GM23338 (cell line): ENCODE data around the gene MYOCD. TPM values are rescaled to one million over a fixed set of nuclear protein-coding genes. Genes with fewer than 3 reads are reported as not detected.

ENCODE experiments used
- ATAC-seq: fragments of 200-7000 bp; cut with Tn5 transposase; 3 replicates; pipeline ENCODE4 v1.9.1; 2020
- DNase-seq: peaks from one replicate; pipeline ENCODE4 v3.0.0-alpha.2; 2015; ENCODE audit warnings: low spot score
- H2AFZ ChIP-seq: fragments of 200-600 bp; sonication (generic); 2 replicates; pipeline ENCODE4 v1.8.0; 2016; ENCODE audit warnings: antibody characterized with exemption, mild to moderate bottlenecking, moderate library complexity
- H3F3A ChIP-seq: fragments of 200-600 bp; sonication (generic); replicated peaks from 2 replicates; pipeline ENCODE4 v1.8.0; 2017; ENCODE audit warnings: antibody characterized with exemption, mixed run types, low read depth
- H3K27ac ChIP-seq: fragments of 200-600 bp; sonication (generic); 2 replicates; pipeline ENCODE4 v1.6.1; 2016; ENCODE audit warnings: low read depth
- H3K27me3 ChIP-seq: fragments of 200-600 bp; sonication (generic); 2 replicates; pipeline ENCODE4 v1.8.0; 2016; ENCODE audit warnings: mild to moderate bottlenecking, mixed run types, moderate library complexity; ENCODE audit not compliant: insufficient read depth
- H3K36me3 ChIP-seq: fragments of 200-600 bp; sonication (generic); 2 replicates; pipeline ENCODE4 v1.8.0; 2016; ENCODE audit warnings: mild to moderate bottlenecking; ENCODE audit not compliant: insufficient read depth
- H3K4me1 ChIP-seq: fragments of 200-600 bp; sonication (generic); 2 replicates; pipeline ENCODE4 v1.8.0; 2016; ENCODE audit warnings: mild to moderate bottlenecking, moderate library complexity; ENCODE audit not compliant: insufficient read depth
- H3K4me2 ChIP-seq: fragments of 200-600 bp; sonication (generic); 2 replicates; pipeline ENCODE4 v1.7.1; 2017; ENCODE audit warnings: mixed run types
- H3K4me3 ChIP-seq: fragments of 200-600 bp; sonication (generic); 2 replicates; pipeline ENCODE4 v1.6.1; 2016; ENCODE audit warnings: mixed run types
- H3K79me2 ChIP-seq: fragments of 200-600 bp; sonication (generic); replicated peaks from 2 replicates; pipeline ENCODE4 v1.8.0; 2017; ENCODE audit warnings: mild to moderate bottlenecking; ENCODE audit not compliant: insufficient read depth
- H3K9me2 ChIP-seq: fragments of 200-600 bp; sonication (generic); 2 replicates; pipeline ENCODE4 v1.8.0; 2017; ENCODE audit not compliant: insufficient read depth
- H4K20me1 ChIP-seq: fragments of 200-600 bp; sonication (generic); replicated peaks from 2 replicates; pipeline ENCODE4 v1.8.0; 2017; ENCODE audit warnings: mild to moderate bottlenecking; ENCODE audit not compliant: insufficient read depth
- H3K27ac Mint-ChIP-seq: 2 replicates; pipeline ENCODE4 v1.8.0; 2020; ENCODE audit warnings: inconsistent platforms, mild to moderate bottlenecking, moderate library complexity, mixed read lengths
- H3K27me3 Mint-ChIP-seq: 3 replicates; pipeline ENCODE4 v1.8.0; 2022; ENCODE audit warnings: low read depth, mild to moderate bottlenecking, moderate library complexity, mixed read lengths, inconsistent platforms; ENCODE audit not compliant: insufficient read depth, poor library complexity
- H3K36me3 Mint-ChIP-seq: 3 replicates; pipeline ENCODE4 v1.8.0; 2021; ENCODE audit warnings: low read depth, mild to moderate bottlenecking, inconsistent platforms, moderate library complexity, mixed read lengths
- H3K4me1 Mint-ChIP-seq: 3 replicates; pipeline ENCODE4 v1.8.0; 2020; ENCODE audit warnings: mild to moderate bottlenecking, inconsistent platforms, mixed read lengths
- H3K4me3 Mint-ChIP-seq: 3 replicates; pipeline ENCODE4 v1.8.0; 2021; ENCODE audit warnings: moderate library complexity, mild to moderate bottlenecking, inconsistent platforms, mixed read lengths
- H3K9me3 Mint-ChIP-seq: 3 replicates; pipeline ENCODE4 v1.8.0; 2020; ENCODE audit warnings: moderate library complexity, mild to moderate bottlenecking, inconsistent platforms, mixed read lengths
- CREB1 ChIP-seq: fragments of 250-450 bp; sonication (Bioruptor Pico); IDR thresholded peaks from 2 replicates; pipeline ENCODE4 v1.5.0; 2020; ENCODE audit warnings: low read depth, mild to moderate bottlenecking, moderate library complexity
- EZH2 ChIP-seq: fragments of 200-600 bp; sonication (generic); IDR thresholded peaks from one replicate; pipeline ENCODE4 v1.8.0; 2017; ENCODE audit warnings: antibody characterized with exemption, mild to moderate bottlenecking, low read depth; ENCODE audit not compliant: unreplicated experiment
- EZH2phosphoT487 ChIP-seq: fragments of 200-600 bp; sonication (generic); IDR thresholded peaks from one replicate; pipeline ENCODE4 v1.8.1; 2018; ENCODE audit warnings: antibody characterized with exemption; ENCODE audit not compliant: unreplicated experiment
- JUNB ChIP-seq: IDR thresholded peaks from one replicate; pipeline ENCODE4 v1.6.1; 2016; ENCODE audit warnings: antibody characterized with exemption; ENCODE audit not compliant: unreplicated experiment
- NANOG ChIP-seq: IDR thresholded peaks from 2 replicates; pipeline ENCODE4 v1.6.1; 2016; ENCODE audit warnings: antibody characterized with exemption, borderline replicate concordance
- POLR2AphosphoS5 ChIP-seq: IDR thresholded peaks from 2 replicates; pipeline ENCODE4 v1.6.1; 2016; ENCODE audit warnings: antibody characterized with exemption, low read depth
- REST ChIP-seq: IDR thresholded peaks from one replicate; pipeline ENCODE4 v1.6.1; 2018; ENCODE audit warnings: antibody characterized with exemption; ENCODE audit not compliant: unreplicated experiment
- STAT1 ChIP-seq: IDR thresholded peaks from one replicate; pipeline ENCODE4 v1.6.1; 2016; ENCODE audit warnings: antibody characterized with exemption; ENCODE audit not compliant: unreplicated experiment
- ZNF114 ChIP-seq: fragments of 250-450 bp; sonication (Bioruptor Pico); IDR thresholded peaks from 2 replicates; pipeline ENCODE4 v1.5.0; 2020; ENCODE audit warnings: mild to moderate bottlenecking, moderate library complexity
- ZNF331 ChIP-seq: fragments of 250-450 bp; sonication (Bioruptor Pico); IDR thresholded peaks from 2 replicates; pipeline ENCODE4 v1.5.0; 2020; ENCODE audit warnings: low read depth, mild to moderate bottlenecking, moderate library complexity
- ZNF462 ChIP-seq: fragments of 250-450 bp; sonication (Bioruptor Pico); IDR thresholded peaks from 2 replicates; pipeline ENCODE4 v1.5.0; 2020; ENCODE audit warnings: mild to moderate bottlenecking, moderate library complexity
- polyA plus RNA-seq: library from polyadenylated mRNA; unstranded; fragments of >200 nt; fragmentation: Nextera tagmentation; extraction: Ambion mirVana; gene quantifications from 2 replicates; pipeline ENCODE4 v1.2.1, GENCODE V29; 2016
- total RNA-seq: library from RNA; depleted of rRNA; stranded (reverse); fragments of >200 nt; shearing (Covaris generic); gene quantifications from 2 replicates; pipeline ENCODE4 v1.2.3, GENCODE V29; 2014
- TF ChIP-seq, protein P1 (sequence below), 2 experiments: fragments of 200-600 bp in 1 of 2; sonication (generic) in 1 of 2; conservative IDR thresholded peaks; 2 replicates each; pipeline versions ENCODE4 v1.5.1 to v1.6.1; 2016 to 2017; ENCODE audit warnings: antibody characterized with exemption in 2 of 2, low read depth in 2 of 2, mild to moderate bottlenecking in 2 of 2, moderate library complexity in 1 of 2
- TF ChIP-seq, protein P2 (sequence below): IDR thresholded peaks from 2 replicates; pipeline ENCODE4 v1.6.1; 2016; ENCODE audit warnings: antibody characterized with exemption

MYOCD gene
- total and polyA plus RNA-seq, 2 experiments from 2014 or later, result 0.80 to 2.4 TPM

GRCh38 chr17:12706070-12706469 is 40.4 kb downstream of the MYOCD start:
- H3K79me2 ChIP-seq, result no peaks in the 10 kb centered on the region
- Mint-ChIP-seq H3K27me3 (no peaks in the 10 kb centered on the region), H3K4me3 (no peak overlapping the region), H3K36me3 (no peaks in the 10 kb centered on the region), H3K9me3 (no peaks in the 10 kb centered on the region), H3K4me1 (peaks cover 8% of the 10 kb centered on the region; the same call in 2 of the 3 replicates), H3K27ac (no peak overlapping the region)
- no peaks in the 10 kb centered on the region for H3F3A ChIP-seq
- H3K9me2 ChIP-seq, result no peaks in the 10 kb centered on the region
- no peak for DNase-seq
- H3K27ac ChIP-seq, result no peak overlapping the region
- no peak for TF ChIP-seq EZH2phosphoT487
- TF ChIP-seq, protein P1, sequence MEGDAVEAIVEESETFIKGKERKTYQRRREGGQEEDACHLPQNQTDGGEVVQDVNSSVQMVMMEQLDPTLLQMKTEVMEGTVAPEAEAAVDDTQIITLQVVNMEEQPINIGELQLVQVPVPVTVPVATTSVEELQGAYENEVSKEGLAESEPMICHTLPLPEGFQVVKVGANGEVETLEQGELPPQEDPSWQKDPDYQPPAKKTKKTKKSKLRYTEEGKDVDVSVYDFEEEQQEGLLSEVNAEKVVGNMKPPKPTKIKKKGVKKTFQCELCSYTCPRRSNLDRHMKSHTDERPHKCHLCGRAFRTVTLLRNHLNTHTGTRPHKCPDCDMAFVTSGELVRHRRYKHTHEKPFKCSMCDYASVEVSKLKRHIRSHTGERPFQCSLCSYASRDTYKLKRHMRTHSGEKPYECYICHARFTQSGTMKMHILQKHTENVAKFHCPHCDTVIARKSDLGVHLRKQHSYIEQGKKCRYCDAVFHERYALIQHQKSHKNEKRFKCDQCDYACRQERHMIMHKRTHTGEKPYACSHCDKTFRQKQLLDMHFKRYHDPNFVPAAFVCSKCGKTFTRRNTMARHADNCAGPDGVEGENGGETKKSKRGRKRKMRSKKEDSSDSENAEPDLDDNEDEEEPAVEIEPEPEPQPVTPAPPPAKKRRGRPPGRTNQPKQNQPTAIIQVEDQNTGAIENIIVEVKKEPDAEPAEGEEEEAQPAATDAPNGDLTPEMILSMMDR (conservative IDR thresholded peaks at IDR 0.05; ENCODE audit: low read depth in 2 of 2), result no peak
- TF ChIP-seq ZNF331 (CRISPR knock-in tag), result no peak
- TF ChIP-seq ZNF114 (CRISPR knock-in tag), result no peak
- no peak for TF ChIP-seq ZNF462 (CRISPR knock-in tag)
- no peak for TF ChIP-seq REST
- TF ChIP-seq POLR2AphosphoS5, result no peak
- no peak for TF ChIP-seq STAT1
- TF ChIP-seq JUNB, result no peak
- no peak for TF ChIP-seq CREB1 (CRISPR knock-in tag)
- TF ChIP-seq EZH2, result no peak
- no peak for TF ChIP-seq NANOG
- TF ChIP-seq, protein P2, sequence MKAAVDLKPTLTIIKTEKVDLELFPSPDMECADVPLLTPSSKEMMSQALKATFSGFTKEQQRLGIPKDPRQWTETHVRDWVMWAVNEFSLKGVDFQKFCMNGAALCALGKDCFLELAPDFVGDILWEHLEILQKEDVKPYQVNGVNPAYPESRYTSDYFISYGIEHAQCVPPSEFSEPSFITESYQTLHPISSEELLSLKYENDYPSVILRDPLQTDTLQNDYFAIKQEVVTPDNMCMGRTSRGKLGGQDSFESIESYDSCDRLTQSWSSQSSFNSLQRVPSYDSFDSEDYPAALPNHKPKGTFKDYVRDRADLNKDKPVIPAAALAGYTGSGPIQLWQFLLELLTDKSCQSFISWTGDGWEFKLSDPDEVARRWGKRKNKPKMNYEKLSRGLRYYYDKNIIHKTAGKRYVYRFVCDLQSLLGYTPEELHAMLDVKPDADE, result no peak
- peak; percentile 39; the same call in 2 of the 3 replicates for ATAC-seq
- no peaks in the 10 kb centered on the region for H4K20me1 ChIP-seq
- no peak overlapping the region for H3K4me3 ChIP-seq
- no peaks in the 10 kb centered on the region for H3K4me1 ChIP-seq
- H3K27me3 ChIP-seq, result no peaks in the 10 kb centered on the region
- H3K36me3 ChIP-seq, result no peaks in the 10 kb centered on the region
- H2AFZ ChIP-seq, result no peak overlapping the region
- no peak overlapping the region for H3K4me2 ChIP-seq
